Measurements from ENCODE around the gene ASCL4. TPM values are rescaled to one million over a fixed set of nuclear protein-coding genes. Genes with fewer than 3 reads are reported as not detected.

Gene ASCL4
- total and polyA plus RNA-seq, 2 of the 13 experiments (the other 11 are each of a cell fraction or from before 2014, with no cell fraction given), result not detected

DNA sequence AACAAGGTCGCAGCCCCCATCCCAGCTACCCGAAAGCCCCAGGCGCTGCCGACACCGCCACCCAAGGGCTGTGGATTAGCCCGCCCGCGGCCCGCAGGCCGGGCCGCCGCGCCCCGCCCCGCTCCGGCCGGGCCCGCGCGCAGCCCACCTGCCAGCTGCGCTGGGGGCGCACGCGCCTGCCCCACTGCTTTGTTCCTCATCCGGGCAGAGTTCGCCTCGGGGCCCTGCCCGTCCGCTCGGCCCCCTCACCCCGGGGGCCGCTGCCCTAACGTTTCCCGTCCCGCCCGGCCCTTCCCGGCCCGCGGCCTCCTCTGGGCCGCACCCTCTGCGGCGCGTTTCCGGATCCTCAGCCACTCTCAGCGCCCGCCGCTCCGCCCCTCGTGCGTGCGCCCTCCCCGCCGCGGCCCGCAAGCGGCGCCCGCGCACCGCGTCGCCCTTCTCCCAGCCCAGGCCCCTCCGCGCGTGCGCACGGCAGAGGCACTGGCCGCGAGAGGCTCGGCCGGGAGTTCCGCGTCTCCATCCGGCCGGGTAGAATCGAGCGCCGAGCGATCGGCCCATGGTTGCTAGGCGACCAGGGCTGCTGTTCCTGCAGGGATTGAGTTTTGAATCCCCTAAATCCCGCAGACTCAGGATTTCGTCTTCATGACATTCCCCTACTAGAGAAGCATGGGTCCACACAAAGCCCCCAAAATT, 13.5 kb upstream of the ASCL4 start, which contains the start of gene PRDM4 (continued):
- TF ChIP-seq, protein P1, sequence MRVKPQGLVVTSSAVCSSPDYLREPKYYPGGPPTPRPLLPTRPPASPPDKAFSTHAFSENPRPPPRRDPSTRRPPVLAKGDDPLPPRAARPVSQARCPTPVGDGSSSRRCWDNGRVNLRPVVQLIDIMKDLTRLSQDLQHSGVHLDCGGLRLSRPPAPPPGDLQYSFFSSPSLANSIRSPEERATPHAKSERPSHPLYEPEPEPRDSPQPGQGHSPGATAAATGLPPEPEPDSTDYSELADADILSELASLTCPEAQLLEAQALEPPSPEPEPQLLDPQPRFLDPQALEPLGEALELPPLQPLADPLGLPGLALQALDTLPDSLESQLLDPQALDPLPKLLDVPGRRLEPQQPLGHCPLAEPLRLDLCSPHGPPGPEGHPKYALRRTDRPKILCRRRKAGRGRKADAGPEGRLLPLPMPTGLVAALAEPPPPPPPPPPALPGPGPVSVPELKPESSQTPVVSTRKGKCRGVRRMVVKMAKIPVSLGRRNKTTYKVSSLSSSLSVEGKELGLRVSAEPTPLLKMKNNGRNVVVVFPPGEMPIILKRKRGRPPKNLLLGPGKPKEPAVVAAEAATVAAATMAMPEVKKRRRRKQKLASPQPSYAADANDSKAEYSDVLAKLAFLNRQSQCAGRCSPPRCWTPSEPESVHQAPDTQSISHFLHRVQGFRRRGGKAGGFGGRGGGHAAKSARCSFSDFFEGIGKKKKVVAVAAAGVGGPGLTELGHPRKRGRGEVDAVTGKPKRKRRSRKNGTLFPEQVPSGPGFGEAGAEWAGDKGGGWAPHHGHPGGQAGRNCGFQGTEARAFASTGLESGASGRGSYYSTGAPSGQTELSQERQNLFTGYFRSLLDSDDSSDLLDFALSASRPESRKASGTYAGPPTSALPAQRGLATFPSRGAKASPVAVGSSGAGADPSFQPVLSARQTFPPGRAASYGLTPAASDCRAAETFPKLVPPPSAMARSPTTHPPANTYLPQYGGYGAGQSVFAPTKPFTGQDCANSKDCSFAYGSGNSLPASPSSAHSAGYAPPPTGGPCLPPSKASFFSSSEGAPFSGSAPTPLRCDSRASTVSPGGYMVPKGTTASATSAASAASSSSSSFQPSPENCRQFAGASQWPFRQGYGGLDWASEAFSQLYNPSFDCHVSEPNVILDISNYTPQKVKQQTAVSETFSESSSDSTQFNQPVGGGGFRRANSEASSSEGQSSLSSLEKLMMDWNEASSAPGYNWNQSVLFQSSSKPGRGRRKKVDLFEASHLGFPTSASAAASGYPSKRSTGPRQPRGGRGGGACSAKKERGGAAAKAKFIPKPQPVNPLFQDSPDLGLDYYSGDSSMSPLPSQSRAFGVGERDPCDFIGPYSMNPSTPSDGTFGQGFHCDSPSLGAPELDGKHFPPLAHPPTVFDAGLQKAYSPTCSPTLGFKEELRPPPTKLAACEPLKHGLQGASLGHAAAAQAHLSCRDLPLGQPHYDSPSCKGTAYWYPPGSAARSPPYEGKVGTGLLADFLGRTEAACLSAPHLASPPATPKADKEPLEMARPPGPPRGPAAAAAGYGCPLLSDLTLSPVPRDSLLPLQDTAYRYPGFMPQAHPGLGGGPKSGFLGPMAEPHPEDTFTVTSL (CRISPR knock-in tag; IDR thresholded peaks at IDR 0.05; ENCODE audit: borderline replicate concordance), result no peak
- TF ChIP-seq, protein P2, sequence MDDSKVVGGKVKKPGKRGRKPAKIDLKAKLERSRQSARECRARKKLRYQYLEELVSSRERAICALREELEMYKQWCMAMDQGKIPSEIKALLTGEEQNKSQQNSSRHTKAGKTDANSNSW (CRISPR knock-in tag; IDR thresholded peaks at IDR 0.05; ENCODE audit: borderline replicate concordance), result no peak
- TF ChIP-seq, protein P3, sequence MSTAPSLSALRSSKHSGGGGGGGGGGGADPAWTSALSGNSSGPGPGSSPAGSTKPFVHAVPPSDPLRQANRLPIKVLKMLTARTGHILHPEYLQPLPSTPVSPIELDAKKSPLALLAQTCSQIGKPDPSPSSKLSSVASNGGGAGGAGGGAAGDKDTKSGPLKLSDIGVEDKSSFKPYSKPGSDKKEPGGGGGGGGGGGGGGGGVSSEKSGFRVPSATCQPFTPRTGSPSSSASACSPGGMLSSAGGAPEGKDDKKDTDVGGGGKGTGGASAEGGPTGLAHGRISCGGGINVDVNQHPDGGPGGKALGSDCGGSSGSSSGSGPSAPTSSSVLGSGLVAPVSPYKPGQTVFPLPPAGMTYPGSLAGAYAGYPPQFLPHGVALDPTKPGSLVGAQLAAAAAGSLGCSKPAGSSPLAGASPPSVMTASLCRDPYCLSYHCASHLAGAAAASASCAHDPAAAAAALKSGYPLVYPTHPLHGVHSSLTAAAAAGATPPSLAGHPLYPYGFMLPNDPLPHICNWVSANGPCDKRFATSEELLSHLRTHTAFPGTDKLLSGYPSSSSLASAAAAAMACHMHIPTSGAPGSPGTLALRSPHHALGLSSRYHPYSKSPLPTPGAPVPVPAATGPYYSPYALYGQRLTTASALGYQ (CRISPR knock-in tag; IDR thresholded peaks at IDR 0.05), result no peak
- TF ChIP-seq ZC3H4 (CRISPR knock-in tag; IDR thresholded peaks at IDR 0.05; ENCODE audit: borderline replicate concordance) (no peak), ZMAT3 (CRISPR knock-in tag; conservative IDR thresholded peaks at IDR 0.05) (no peak), ZFX (CRISPR knock-in tag; IDR thresholded peaks at IDR 0.05; ENCODE audit: low read depth) (peak; percentile 94), SUZ12 (IDR thresholded peaks at IDR 0.05; ENCODE audit: low read depth, low read length) (no peak), MIXL1 (CRISPR knock-in tag; IDR thresholded peaks at IDR 0.05) (no peak), LCORL (IDR thresholded peaks at IDR 0.05) (no peak), LCORL (CRISPR knock-in tag; IDR thresholded peaks at IDR 0.05) (no peak), ZNF251 (CRISPR knock-in tag; IDR thresholded peaks at IDR 0.05) (no peak), TARDBP (CRISPR knock-in tag; IDR thresholded peaks at IDR 0.05) (peak; percentile 51; the same call in 1 of the 2 replicates), KDM5A (IDR thresholded peaks at IDR 0.05; ENCODE audit: borderline replicate concordance, low read length) (0 out of 2 replicates have a peak, but pooled peaks have one; percentile 21), ZNF33A (CRISPR knock-in tag; IDR thresholded peaks at IDR 0.05; ENCODE audit: borderline replicate concordance) (no peak)
- TF ChIP-seq, protein P4, sequence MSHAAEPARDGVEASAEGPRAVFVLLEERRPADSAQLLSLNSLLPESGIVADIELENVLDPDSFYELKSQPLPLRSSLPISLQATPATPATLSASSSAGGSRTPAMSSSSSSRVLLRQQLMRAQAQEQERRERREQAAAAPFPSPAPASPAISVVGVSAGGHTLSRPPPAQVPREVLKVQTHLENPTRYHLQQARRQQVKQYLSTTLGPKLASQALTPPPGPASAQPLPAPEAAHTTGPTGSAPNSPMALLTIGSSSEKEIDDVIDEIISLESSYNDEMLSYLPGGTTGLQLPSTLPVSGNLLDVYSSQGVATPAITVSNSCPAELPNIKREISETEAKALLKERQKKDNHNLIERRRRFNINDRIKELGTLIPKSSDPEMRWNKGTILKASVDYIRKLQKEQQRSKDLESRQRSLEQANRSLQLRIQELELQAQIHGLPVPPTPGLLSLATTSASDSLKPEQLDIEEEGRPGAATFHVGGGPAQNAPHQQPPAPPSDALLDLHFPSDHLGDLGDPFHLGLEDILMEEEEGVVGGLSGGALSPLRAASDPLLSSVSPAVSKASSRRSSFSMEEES (CRISPR knock-in tag; IDR thresholded peaks at IDR 0.05), result peak; percentile 32; the same call in 1 of the 2 replicates
- TF ChIP-seq, protein P5, sequence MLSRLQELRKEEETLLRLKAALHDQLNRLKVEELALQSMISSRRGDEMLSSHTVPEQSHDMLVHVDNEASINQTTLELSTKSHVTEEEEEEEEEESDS (CRISPR knock-in tag; IDR thresholded peaks at IDR 0.05; ENCODE audit: borderline replicate concordance), result no peak
- TF ChIP-seq, protein P6, sequence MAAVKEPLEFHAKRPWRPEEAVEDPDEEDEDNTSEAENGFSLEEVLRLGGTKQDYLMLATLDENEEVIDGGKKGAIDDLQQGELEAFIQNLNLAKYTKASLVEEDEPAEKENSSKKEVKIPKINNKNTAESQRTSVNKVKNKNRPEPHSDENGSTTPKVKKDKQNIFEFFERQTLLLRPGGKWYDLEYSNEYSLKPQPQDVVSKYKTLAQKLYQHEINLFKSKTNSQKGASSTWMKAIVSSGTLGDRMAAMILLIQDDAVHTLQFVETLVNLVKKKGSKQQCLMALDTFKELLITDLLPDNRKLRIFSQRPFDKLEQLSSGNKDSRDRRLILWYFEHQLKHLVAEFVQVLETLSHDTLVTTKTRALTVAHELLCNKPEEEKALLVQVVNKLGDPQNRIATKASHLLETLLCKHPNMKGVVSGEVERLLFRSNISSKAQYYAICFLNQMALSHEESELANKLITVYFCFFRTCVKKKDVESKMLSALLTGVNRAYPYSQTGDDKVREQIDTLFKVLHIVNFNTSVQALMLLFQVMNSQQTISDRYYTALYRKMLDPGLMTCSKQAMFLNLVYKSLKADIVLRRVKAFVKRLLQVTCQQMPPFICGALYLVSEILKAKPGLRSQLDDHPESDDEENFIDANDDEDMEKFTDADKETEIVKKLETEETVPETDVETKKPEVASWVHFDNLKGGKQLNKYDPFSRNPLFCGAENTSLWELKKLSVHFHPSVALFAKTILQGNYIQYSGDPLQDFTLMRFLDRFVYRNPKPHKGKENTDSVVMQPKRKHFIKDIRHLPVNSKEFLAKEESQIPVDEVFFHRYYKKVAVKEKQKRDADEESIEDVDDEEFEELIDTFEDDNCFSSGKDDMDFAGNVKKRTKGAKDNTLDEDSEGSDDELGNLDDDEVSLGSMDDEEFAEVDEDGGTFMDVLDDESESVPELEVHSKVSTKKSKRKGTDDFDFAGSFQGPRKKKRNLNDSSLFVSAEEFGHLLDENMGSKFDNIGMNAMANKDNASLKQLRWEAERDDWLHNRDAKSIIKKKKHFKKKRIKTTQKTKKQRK (IDR thresholded peaks at IDR 0.05; ENCODE audit: low read length), result no peak
